Loucy (cell line): ENCODE data around the gene FBLL1.
"Not testable (repeated sequence)": the region's sequence is repeated elsewhere in the genome, so short reads cannot be mapped to it uniquely, and the experiment has no call there.

ENCODE experiments used
- H2AFZ ChIP-seq: fragments of 200-600 bp; sonication (generic); 2 replicates; pipeline ENCODE4 v1.6.0; 2016; ENCODE audit warnings: antibody characterized with exemption, mild to moderate bottlenecking, low read length, moderate library complexity
- H3F3A ChIP-seq: fragments of 200-600 bp; 2 replicates; pipeline ENCODE4 v1.6.0; 2016; ENCODE audit warnings: antibody characterized with exemption, low read depth, mild to moderate bottlenecking
- H3K27me3 ChIP-seq: fragments of 200-600 bp; sonication (generic); 2 replicates; pipeline ENCODE4 v1.6.1; 2014; ENCODE audit warnings: low read length, mild to moderate bottlenecking; ENCODE audit not compliant: insufficient read depth, poor library complexity, severe bottlenecking
- H3K36me3 ChIP-seq: fragments of 200-600 bp; sonication (generic); 2 replicates; pipeline ENCODE4 v1.6.1; 2016; ENCODE audit warnings: low read length; ENCODE audit not compliant: insufficient read depth
- H3K4me1 ChIP-seq: fragments of 200-600 bp; sonication (generic); 2 replicates; pipeline ENCODE4 v1.5.1; 2014; ENCODE audit warnings: low read length, mild to moderate bottlenecking; ENCODE audit not compliant: insufficient read depth, poor library complexity, severe bottlenecking
- H3K4me2 ChIP-seq: fragments of 200-600 bp; sonication (generic); 2 replicates; pipeline ENCODE4 v1.6.0; 2014; ENCODE audit warnings: antibody characterized with exemption, low read length, low read depth, mild to moderate bottlenecking; ENCODE audit not compliant: poor library complexity, severe bottlenecking
- H3K4me3 ChIP-seq: fragments of 200-600 bp; sonication (generic); 2 replicates; pipeline ENCODE4 v1.5.1; 2014; ENCODE audit warnings: low read length, mild to moderate bottlenecking, mixed read lengths; ENCODE audit not compliant: poor library complexity, severe bottlenecking
- H3K79me2 ChIP-seq: fragments of 200-600 bp; sonication (generic); 2 replicates; pipeline ENCODE4 v1.6.1; 2014; ENCODE audit warnings: low read length; ENCODE audit not compliant: insufficient read depth
- H3K9ac ChIP-seq: fragments of 200-600 bp; sonication (generic); 2 replicates; pipeline ENCODE4 v1.6.0; 2014; ENCODE audit warnings: mild to moderate bottlenecking, low read depth, low read length, moderate library complexity; ENCODE audit not compliant: poor library complexity, severe bottlenecking
- H3K9me2 ChIP-seq: fragments of 200-600 bp; sonication (generic); replicated peaks from 2 replicates; pipeline ENCODE4 v1.6.1; 2016; ENCODE audit warnings: low read depth, low read length, mixed read lengths
- H3K9me3 ChIP-seq: fragments of 200-600 bp; sonication (generic); 2 replicates; pipeline ENCODE4 v1.6.1; 2014; ENCODE audit warnings: mild to moderate bottlenecking, antibody characterized with exemption, low read length, low read depth; ENCODE audit not compliant: insufficient read depth
- H4K20me1 ChIP-seq: fragments of 200-600 bp; sonication (generic); 2 replicates; pipeline ENCODE4 v1.6.0; 2014; ENCODE audit warnings: antibody characterized with exemption, low read length, mild to moderate bottlenecking; ENCODE audit not compliant: insufficient read depth, poor library complexity, severe bottlenecking
- CTCF ChIP-seq: fragments of 200-600 bp; sonication (generic); conservative IDR thresholded peaks from 2 replicates; pipeline ENCODE4 v1.5.1; 2014; ENCODE audit warnings: mild to moderate bottlenecking, antibody characterized with exemption, low read length
- EZH2phosphoT487 ChIP-seq: fragments of 200-600 bp; IDR thresholded peaks from 2 replicates; pipeline ENCODE4 v1.6.1; 2018; ENCODE audit warnings: antibody characterized with exemption, mild to moderate bottlenecking, moderate library complexity, borderline replicate concordance

Gene FBLL1

GRCh38 chr5:168570490-168571328 lies 41.6 kb downstream of the FBLL1 start:
- no peaks in the 10 kb centered on the region for H3K9me3 ChIP-seq
- H3K4me2 ChIP-seq: no peak overlapping the region
- H2AFZ ChIP-seq: no peak overlapping the region
- H3K36me3 ChIP-seq: 0 out of 2 replicates have a peak, but pooled peaks cover 6% of the 10 kb centered on the region
- H3F3A ChIP-seq: no peaks in the 10 kb centered on the region
- TF ChIP-seq CTCF (no peak), EZH2phosphoT487 (no peak)
- no peak overlapping the region for H3K4me3 ChIP-seq
- H4K20me1 ChIP-seq: peaks cover 60% of the 10 kb centered on the region
- H3K9me2 ChIP-seq: no peaks in the 10 kb centered on the region
- no peak overlapping the region for H3K9ac ChIP-seq
- no peaks in the 10 kb centered on the region for H3K27me3 ChIP-seq
- peaks cover 81% of the 10 kb centered on the region for H3K79me2 ChIP-seq
- peaks cover 10% of the 10 kb centered on the region for H3K4me1 ChIP-seq

- not testable (repeated sequence) for H3K4me2 ChIP-seq, H3K9me3 ChIP-seq, H3K36me3 ChIP-seq, H3K9ac ChIP-seq, H3K4me3 ChIP-seq, H3K9me2 ChIP-seq, H3K27me3 ChIP-seq, H3F3A ChIP-seq, H2AFZ ChIP-seq
- H4K20me1 ChIP-seq: peaks cover 59% of the 10 kb centered on the region
- H3K79me2 ChIP-seq: peaks cover 86% of the 10 kb centered on the region
- peaks cover 15% of the 10 kb centered on the region for H3K4me1 ChIP-seq
These were observed 44.6 kb downstream of the FBLL1 start for GRCh38 chr5:168573663-168574062.

DNA sequence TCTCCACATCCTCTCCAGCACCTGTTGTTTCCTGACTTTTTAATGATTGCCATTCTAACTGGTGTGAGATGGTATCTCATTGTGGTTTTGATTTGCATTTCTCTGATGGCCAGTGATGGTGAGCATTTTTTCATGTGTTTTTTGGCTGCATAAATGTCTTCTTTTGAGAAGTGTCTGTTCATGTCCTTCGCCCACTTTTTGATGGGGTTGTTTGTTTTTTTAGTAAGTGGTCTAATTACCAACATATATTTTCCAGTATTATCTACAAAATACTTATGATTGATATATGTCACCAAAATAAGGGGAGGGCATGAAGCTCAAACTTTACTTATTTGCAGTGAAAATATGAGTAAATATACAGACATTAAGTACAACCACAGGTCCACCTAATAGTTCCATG lies 45.1 kb downstream of the FBLL1 start:
- not testable (repeated sequence) for H3K27me3 ChIP-seq, H3K36me3 ChIP-seq, H3K9me2 ChIP-seq, H3F3A ChIP-seq, H3K9ac ChIP-seq, H3K9me3 ChIP-seq, H2AFZ ChIP-seq, H3K4me3 ChIP-seq
- H3K79me2 ChIP-seq: peaks cover 89% of the 10 kb centered on the region
- H4K20me1 ChIP-seq: peaks cover 61% of the 10 kb centered on the region
- H3K4me1 ChIP-seq: peaks cover 15% of the 10 kb centered on the region
- H3K4me2 ChIP-seq: peak overlapping the region; percentile 76

DNA sequence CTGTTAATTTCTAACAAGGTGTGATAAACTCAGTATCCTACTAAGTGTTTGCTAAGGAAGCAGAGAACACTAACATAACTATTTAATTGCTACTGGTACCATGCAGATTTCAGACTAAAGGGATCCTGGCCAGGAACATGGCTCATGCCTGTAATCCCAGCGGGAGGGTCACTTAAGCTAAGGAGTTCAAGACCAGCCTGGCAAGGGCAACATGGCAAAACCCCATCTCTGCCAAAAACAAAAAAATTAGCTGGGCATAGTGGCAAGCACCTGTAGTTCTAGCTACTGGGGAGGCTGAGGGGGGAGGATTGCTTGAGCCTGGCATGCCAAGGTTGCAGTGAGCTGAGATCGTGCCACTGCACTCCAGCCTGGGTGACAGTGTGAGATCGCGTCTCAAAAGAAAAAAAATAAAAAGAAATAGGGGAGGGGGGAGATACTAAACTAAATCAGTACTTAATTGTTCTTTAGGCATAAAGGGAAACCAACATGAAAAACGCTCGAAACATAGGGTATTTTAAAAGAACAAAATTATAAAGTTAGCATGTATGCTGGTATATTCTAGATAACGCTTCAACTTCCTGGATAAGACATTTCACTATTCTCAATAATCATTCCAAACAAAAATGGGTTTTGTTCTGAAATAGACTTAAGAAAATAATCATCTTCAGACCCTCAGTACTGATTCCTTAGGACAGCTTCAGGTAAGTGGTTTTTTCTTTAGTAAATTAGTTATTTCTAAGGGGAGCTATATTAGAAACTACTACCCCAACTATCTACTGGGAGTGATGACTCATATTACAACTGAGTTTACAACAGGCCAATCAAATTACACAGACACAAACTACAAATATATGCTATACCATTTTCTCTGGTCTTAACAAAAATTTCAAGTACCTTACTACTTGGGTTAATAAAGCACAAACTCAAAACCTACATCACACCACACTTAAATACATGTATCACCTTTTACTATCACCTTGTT lies 46.6 kb downstream of the FBLL1 start:
- no peaks in the 10 kb centered on the region for H3F3A ChIP-seq
- H3K9ac ChIP-seq: peak overlapping the region; percentile 46
- H3K27me3 ChIP-seq: no peaks in the 10 kb centered on the region
- no peaks in the 10 kb centered on the region for H3K36me3 ChIP-seq
- peak overlapping the region; percentile 70 for H3K4me3 ChIP-seq
- peak overlapping the region; percentile 76 for H3K4me2 ChIP-seq
- no peak overlapping the region for H2AFZ ChIP-seq
- H3K9me3 ChIP-seq: no peaks in the 10 kb centered on the region
- H3K4me1 ChIP-seq: peaks cover 20% of the 10 kb centered on the region
- TF ChIP-seq CTCF: no peak
- TF ChIP-seq EZH2phosphoT487: no peak
- peaks cover 77% of the 10 kb centered on the region for H3K79me2 ChIP-seq
- H4K20me1 ChIP-seq: peaks cover 56% of the 10 kb centered on the region
- no peaks in the 10 kb centered on the region for H3K9me2 ChIP-seq
